ENCODE data around the gene PTPN23. TPM values are rescaled to one million over a fixed set of nuclear protein-coding genes. Genes with fewer than 3 reads are reported as not detected.

The PTPN23 gene
- total and polyA plus RNA-seq, 10 of the 15 experiments (the other 5 are each of a cell fraction or from before 2014, with no cell fraction given), result 0.44 to 28.6 (median 4.4) TPM

DNA sequence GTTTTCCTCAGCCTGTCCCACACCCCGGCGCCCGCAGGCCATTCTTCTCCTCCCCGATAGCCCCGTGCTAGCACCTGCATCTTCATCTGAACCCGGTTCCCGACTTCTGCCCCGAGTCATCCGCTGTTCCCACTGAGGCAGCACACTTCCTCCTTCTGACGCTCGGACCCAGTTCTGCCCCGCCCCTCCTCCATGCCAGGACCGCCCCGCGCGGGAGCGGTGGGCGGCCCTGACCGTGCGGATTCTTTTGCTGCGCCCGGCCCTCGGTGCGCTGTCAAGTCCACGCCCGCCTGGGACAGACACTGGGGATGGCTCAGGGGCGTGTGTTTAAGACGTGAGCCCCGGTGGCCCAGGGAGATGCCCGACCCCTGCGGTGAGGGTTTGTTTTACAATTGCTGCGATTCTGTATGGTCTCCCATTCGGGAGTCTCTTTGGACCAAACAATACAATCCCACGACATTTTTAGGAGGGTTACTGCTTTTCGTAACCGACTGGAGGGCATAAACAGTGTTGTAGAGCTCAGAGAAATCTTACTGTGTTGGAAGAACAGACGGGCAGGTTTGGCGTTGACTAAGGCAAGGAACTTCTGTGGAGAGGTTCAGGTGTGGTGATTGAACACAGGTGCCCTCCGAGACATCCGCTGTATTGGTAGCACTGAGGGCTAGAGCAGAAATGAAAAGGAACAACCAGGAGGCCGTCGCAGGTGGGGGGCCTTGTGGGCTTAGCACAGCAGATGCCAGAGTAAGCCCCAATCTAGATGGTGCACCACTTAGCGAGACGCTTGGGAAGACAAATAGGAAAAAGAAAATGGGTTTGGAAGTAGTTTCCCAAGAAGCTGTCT is 716 bp downstream of the PTPN23 start (continued):
- TF ChIP-seq, protein P1, sequence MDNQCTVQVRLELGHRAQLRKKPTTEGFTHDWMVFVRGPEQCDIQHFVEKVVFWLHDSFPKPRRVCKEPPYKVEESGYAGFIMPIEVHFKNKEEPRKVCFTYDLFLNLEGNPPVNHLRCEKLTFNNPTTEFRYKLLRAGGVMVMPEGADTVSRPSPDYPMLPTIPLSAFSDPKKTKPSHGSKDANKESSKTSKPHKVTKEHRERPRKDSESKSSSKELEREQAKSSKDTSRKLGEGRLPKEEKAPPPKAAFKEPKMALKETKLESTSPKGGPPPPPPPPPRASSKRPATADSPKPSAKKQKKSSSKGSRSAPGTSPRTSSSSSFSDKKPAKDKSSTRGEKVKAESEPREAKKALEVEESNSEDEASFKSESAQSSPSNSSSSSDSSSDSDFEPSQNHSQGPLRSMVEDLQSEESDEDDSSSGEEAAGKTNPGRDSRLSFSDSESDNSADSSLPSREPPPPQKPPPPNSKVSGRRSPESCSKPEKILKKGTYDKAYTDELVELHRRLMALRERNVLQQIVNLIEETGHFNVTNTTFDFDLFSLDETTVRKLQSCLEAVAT (IDR thresholded peaks at IDR 0.05), result peak; percentile 81
- 0 out of 2 replicates have a peak, but pooled peaks have one; percentile 67 for TF ChIP-seq NBN (IDR thresholded peaks at IDR 0.05)
- TF ChIP-seq, protein P2, sequence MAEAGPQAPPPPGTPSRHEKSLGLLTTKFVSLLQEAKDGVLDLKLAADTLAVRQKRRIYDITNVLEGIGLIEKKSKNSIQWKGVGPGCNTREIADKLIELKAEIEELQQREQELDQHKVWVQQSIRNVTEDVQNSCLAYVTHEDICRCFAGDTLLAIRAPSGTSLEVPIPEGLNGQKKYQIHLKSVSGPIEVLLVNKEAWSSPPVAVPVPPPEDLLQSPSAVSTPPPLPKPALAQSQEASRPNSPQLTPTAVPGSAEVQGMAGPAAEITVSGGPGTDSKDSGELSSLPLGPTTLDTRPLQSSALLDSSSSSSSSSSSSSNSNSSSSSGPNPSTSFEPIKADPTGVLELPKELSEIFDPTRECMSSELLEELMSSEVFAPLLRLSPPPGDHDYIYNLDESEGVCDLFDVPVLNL (IDR thresholded peaks at IDR 0.05; ENCODE audit: low read depth, low read length), result 0 out of 2 replicates have a peak, but pooled peaks have one; percentile 17
- TF ChIP-seq CREB1 (IDR thresholded peaks at IDR 0.05; ENCODE audit: low read depth), result 0 out of 2 replicates have a peak, but pooled peaks have one; percentile 14
- TF ChIP-seq MYC (IDR thresholded peaks at IDR 0.05; ENCODE audit: insufficient read depth, insufficient read length, insufficient replicate concordance, low read length, severe bottlenecking), result no peak
- TF ChIP-seq, protein P3, sequence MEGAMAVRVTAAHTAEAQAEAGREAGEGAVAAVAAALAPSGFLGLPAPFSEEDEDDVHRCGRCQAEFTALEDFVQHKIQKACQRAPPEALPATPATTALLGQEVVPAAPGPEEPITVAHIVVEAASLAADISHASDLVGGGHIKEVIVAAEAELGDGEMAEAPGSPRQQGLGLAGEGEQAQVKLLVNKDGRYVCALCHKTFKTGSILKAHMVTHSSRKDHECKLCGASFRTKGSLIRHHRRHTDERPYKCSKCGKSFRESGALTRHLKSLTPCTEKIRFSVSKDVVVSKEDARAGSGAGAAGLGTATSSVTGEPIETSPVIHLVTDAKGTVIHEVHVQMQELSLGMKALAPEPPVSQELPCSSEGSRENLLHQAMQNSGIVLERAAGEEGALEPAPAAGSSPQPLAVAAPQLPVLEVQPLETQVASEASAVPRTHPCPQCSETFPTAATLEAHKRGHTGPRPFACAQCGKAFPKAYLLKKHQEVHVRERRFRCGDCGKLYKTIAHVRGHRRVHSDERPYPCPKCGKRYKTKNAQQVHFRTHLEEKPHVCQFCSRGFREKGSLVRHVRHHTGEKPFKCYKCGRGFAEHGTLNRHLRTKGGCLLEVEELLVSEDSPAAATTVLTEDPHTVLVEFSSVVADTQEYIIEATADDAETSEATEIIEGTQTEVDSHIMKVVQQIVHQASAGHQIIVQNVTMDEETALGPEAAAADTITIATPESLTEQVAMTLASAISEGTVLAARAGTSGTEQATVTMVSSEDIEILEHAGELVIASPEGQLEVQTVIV (IDR thresholded peaks at IDR 0.05; ENCODE audit: borderline replicate concordance, partially characterized antibody), result peak; percentile 42
- 0 out of 2 replicates have a peak, but pooled peaks have one; percentile 11 for TF ChIP-seq MTA2 (IDR thresholded peaks at IDR 0.05; ENCODE audit: low read depth)
- TF ChIP-seq, protein P4, sequence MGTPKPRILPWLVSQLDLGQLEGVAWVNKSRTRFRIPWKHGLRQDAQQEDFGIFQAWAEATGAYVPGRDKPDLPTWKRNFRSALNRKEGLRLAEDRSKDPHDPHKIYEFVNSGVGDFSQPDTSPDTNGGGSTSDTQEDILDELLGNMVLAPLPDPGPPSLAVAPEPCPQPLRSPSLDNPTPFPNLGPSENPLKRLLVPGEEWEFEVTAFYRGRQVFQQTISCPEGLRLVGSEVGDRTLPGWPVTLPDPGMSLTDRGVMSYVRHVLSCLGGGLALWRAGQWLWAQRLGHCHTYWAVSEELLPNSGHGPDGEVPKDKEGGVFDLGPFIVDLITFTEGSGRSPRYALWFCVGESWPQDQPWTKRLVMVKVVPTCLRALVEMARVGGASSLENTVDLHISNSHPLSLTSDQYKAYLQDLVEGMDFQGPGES (IDR thresholded peaks at IDR 0.05), result no peak
- peak; percentile 64 for TF ChIP-seq SMAD1 (IDR thresholded peaks at IDR 0.05; ENCODE audit: low read depth, partially characterized antibody)
- no peak for TF ChIP-seq NFYB (IDR thresholded peaks at IDR 0.05; ENCODE audit: insufficient read depth, low read depth, low read length)
- peak; percentile 76 for TF ChIP-seq TAF1 (IDR thresholded peaks at IDR 0.05; ENCODE audit: borderline replicate concordance, low read depth, low read length)
- peak; percentile 54 for TF ChIP-seq PML (IDR thresholded peaks at IDR 0.05; ENCODE audit: low read length)
- TF ChIP-seq RELA (IDR thresholded peaks at IDR 0.05; ENCODE audit: borderline replicate concordance, partially characterized antibody), result no peak
- 0 out of 3 replicates have a peak, but pooled peaks of 1 of the 2 experiments have one; percentile 11 for TF ChIP-seq EGR1 (IDR thresholded peaks at IDR 0.05; ENCODE audit: borderline replicate concordance in 1 of 2, low read depth in 2 of 2, low read length in 2 of 2)
- TF ChIP-seq CBFB (IDR thresholded peaks at IDR 0.05; ENCODE audit: low read depth), result no peak
- TF ChIP-seq HDGF (IDR thresholded peaks at IDR 0.05), result peak; percentile 35; the same call in 1 of the 2 replicates
- no peak for TF ChIP-seq EP300 (IDR thresholded peaks at IDR 0.05; ENCODE audit: borderline replicate concordance in 1 of 2, control insufficient read depth in 1 of 2, low read depth in 2 of 2, low read length in 2 of 2)
- TF ChIP-seq SMARCA5 (IDR thresholded peaks at IDR 0.05), result 0 out of 2 replicates have a peak, but pooled peaks have one; percentile 7
- peak; percentile 47 for TF ChIP-seq POLR2A (IDR thresholded peaks at IDR 0.05; ENCODE audit: low read depth, low read length)
